ENCODE results near the gene DLGAP1. TPM values are rescaled to one million over a fixed set of nuclear protein-coding genes. Genes with fewer than 3 reads are reported as not detected.

The DLGAP1 gene
- total and polyA plus RNA-seq, 2 of the 13 experiments (the other 11 are each of a cell fraction or from before 2014, with no cell fraction given), result 0.01 TPM; not detected in 1

GRCh38 chr18:3452750-3453539 is 1002.2 kb downstream of the DLGAP1 start (continued):
- TF ChIP-seq ZBTB33 (CRISPR knock-in tag; IDR thresholded peaks at IDR 0.05) (no peak), MAZ (IDR thresholded peaks at IDR 0.05; ENCODE audit: borderline replicate concordance, low read depth, low read length) (no peak), MAZ (CRISPR knock-in tag; IDR thresholded peaks at IDR 0.05; ENCODE audit: low read depth) (no peak), ZNF615 (CRISPR knock-in tag; IDR thresholded peaks at IDR 0.05; ENCODE audit: borderline replicate concordance) (no peak), ZSCAN20 (CRISPR knock-in tag; IDR thresholded peaks at IDR 0.05; ENCODE audit: borderline replicate concordance) (no peak), ZNF234 (CRISPR knock-in tag; conservative IDR thresholded peaks at IDR 0.05) (no peak), SP2 (CRISPR knock-in tag; IDR thresholded peaks at IDR 0.05) (no peak), ZNF574 (CRISPR knock-in tag; IDR thresholded peaks at IDR 0.05) (no peak), ZNF335 (CRISPR knock-in tag; IDR thresholded peaks at IDR 0.05) (no peak), ZNF121 (CRISPR knock-in tag; IDR thresholded peaks at IDR 0.05) (no peak; the same call in 1 of the 2 replicates), ZKSCAN5 (CRISPR knock-in tag; IDR thresholded peaks at IDR 0.05) (no peak), MLXIP (CRISPR knock-in tag; IDR thresholded peaks at IDR 0.05; ENCODE audit: borderline replicate concordance) (no peak), ZNF512 (CRISPR knock-in tag; IDR thresholded peaks at IDR 0.05) (no peak), SIN3B (IDR thresholded peaks at IDR 0.05; ENCODE audit: low read length) (no peak), NR2C2 (CRISPR knock-in tag; IDR thresholded peaks at IDR 0.05; ENCODE audit: borderline replicate concordance) (no peak), PRPF4 (IDR thresholded peaks at IDR 0.05; ENCODE audit: low read depth, low read length, poor library complexity, severe bottlenecking) (no peak), ZBTB39 (CRISPR knock-in tag; IDR thresholded peaks at IDR 0.05) (no peak)

Measured in HepG2 (cell line).